GM20000 (cell line): ENCODE measurements around the gene FTCD.
"Not testable (repeated sequence)": the region's sequence is repeated elsewhere in the genome, so short reads cannot be mapped to it uniquely, and the experiment has no call there.

Experiments used
- DNase-seq: peaks from one replicate; pipeline ENCODE4 v3.0.0; 2012; ENCODE audit warnings: low spot score
- TF ChIP-seq, protein P1 (sequence below): IDR thresholded peaks from 2 replicates; pipeline ENCODE4 v1.5.1; 2012; ENCODE audit warnings: mild to moderate bottlenecking, control low read depth; ENCODE audit errors: extremely low read depth, missing control alignments

Gene FTCD

DNA sequence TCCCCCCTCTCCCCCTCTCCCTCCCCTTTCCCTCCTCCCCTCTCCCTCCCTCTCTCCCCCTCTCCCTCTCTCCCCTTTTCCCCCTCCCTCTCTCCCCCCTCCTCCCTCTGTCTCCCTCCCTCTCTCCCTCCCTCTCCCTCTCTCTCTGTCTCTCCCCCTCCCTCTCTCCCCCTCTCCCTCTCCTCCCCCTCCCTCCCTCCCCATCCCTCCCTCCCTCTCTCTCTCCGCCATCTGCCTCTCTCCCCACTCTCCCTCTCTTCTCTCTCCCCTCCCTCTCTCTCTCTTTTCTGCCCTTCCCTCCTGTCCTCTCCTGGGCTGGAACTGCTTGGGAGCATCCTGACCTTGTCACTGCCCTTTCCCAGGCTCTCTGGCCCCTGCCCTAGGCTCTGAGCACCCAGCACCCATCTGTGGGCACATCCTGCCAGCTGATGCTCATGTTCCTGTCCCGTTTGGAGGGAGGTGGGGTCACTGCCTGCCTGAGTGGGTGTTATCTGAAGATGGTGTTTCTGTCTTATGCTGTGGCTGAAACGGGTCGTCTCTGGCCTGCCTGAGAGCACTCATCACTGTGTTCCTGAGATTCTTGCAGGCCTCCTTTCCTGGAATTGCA is 10.8 kb downstream of the FTCD start:
- TF ChIP-seq, protein P1, sequence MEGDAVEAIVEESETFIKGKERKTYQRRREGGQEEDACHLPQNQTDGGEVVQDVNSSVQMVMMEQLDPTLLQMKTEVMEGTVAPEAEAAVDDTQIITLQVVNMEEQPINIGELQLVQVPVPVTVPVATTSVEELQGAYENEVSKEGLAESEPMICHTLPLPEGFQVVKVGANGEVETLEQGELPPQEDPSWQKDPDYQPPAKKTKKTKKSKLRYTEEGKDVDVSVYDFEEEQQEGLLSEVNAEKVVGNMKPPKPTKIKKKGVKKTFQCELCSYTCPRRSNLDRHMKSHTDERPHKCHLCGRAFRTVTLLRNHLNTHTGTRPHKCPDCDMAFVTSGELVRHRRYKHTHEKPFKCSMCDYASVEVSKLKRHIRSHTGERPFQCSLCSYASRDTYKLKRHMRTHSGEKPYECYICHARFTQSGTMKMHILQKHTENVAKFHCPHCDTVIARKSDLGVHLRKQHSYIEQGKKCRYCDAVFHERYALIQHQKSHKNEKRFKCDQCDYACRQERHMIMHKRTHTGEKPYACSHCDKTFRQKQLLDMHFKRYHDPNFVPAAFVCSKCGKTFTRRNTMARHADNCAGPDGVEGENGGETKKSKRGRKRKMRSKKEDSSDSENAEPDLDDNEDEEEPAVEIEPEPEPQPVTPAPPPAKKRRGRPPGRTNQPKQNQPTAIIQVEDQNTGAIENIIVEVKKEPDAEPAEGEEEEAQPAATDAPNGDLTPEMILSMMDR = no peak
- no peak for DNase-seq

DNA sequence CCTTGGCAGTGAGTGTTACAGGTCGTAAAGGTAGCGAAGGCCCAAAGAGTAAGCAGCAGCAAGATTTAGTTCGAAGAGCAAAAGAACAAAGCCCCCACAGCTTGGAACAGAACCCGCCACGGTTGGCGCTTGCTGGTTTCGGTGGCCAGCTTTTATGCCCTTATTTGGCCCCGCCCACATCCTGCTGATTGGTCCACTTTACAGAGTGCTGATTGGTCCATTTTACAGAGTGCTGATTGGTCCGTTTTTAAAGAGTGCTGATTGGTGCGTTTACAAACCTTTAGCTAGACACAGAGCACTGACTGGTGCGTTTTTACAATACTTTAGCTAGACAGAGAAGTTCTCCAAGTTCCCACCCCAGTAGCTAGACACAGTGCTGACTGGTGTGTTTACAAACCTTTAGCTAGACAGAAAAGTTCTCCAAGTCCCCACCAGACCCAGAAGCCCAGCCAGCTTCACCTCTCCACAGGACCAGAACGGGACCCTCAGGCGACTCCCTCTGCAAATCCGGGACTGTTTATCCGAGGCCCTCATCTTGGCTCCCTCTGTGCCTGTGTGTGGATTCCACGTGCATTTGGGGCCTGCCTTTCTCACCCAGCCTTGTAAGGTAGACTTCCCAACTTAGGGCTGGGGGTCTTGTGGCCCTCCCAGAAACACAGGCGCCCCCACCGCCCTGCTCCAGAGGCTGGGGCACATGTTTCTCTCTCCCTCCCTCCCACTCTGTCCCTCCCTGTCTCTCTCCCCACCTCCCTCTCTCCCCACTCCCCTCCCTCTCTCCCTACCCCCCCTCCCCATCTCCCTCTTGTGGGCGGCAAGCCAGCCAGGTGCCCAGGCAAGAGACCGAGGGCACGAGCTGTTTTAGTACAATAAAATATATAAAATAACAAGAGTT is 12.6 kb downstream of the FTCD start:
- no peak for DNase-seq
- TF ChIP-seq, protein P1 = no peak

DNA sequence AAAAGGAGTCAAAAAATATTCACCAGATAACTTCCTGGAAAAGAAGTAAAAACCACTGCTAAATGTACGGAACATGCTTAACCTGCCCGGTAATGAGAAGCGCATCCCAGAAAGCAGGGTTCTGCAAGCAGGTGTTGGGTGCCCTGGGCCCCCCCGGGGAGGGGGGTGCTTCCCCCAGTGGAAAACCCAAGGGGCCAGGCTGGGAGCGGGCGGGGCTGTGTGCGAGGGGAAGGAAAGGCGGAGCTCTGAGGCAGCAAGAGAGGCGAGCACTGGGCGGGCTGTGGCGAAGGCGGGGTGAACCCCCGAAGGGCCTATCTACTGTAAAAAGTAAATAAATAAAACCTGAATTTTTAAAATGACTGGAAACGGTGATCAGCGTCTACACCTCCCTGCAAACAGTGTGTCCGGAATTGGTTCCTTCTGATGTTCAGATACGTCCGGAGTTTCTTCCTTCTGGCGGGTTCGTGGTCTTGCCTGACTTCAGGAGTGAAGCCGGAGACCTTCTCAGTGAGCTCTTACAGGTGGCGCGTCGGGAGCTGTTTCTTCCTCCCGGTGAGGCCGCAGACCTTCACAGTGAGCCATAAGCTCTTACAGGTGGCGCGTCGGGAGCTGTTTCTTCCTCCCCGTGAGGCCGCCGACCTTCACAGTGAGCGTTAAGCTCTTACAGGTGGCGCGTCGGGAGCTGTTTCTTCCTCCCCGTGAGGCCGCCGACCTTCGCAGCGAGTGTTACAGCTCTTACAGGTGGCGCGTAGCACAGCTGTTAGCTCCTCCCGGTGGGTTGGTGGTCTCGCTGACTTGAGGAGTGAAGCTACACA is 13.4 kb downstream of the FTCD start:
- TF ChIP-seq, protein P1 = no peak
- no peak for DNase-seq

DNA sequence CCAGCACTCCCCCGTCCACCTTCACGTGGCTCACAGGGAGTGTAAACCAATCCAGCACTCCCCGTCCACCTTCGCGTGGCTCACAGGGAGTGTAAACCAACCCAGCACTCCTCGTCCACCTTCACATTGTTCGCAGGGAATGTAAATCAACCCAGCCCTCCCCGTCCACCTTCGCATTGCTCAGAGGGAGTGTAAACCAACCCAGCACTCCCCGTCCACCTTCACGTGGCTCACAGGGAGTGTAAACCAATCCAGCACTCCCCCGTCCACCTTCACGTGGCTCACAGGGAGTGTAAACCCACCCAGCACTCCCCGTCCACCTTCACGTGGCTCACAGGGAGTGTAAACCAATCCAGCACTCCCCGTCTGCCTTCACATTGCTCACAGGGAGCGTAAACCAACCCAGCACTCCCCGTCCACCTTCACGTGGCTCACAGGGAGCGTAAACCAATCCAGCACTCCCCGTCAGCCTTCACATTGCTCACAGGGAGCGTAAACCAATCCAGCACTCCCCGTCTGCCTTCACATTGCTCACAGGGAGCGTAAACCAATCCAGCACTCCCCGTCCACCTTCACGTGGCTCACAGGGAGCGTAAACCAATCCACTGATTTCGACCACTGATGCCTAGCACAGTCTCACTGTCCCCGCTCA is 14.9 kb downstream of the FTCD start:
- not testable (repeated sequence) for DNase-seq

DNA sequence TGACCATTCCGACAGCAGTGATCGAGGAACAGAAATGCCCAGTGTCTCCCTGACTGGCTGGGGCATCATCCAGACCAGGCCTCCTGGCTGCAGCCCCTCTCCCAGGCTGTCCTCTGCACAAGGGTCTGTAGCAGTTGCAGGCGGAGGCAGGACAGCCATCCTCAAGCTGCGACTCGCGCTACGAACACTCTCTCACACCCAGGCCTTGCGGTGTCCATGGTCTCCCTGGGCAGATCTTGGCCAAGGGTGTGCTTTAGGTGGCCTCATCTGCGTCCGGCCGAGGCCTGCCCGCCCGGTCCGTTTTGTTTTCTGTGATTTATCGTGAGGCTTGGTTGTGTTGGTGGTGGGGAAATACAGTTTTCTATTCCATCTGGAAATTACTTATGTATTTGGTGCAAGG is 15.7 kb downstream of the FTCD start:
- DNase-seq = no peak
- TF ChIP-seq, protein P1 = no peak

DNA sequence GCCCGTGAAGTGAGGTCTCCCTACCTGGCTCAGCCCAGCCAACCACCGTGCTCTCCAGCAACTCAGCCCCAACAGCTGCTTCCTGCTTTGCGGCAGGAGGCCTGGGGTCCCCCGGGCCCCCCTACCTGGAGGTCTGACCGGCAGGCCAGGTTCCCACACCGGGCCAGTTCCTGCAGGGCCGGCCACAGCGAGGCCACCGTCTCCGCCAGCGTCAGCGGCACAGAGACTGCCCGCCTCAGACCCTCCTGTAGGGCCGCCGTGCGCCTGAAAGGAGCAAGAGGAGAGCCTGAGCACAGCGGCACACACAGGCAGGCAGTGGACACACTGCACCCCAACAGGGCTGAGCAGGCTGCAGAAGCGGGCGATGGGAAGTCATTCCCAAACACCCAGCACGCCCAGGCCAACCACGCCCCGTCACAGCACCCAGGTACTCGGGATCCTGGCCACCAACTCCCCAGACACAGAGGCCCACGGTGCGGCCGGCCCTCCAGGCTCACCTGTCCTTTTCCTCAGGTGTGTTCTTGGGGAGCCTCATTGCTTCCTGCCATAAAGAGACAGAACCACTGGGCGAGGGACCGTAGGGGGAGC is 16.9 kb downstream of the FTCD start:
- no peak for DNase-seq
- TF ChIP-seq, protein P1 = no peak

DNA sequence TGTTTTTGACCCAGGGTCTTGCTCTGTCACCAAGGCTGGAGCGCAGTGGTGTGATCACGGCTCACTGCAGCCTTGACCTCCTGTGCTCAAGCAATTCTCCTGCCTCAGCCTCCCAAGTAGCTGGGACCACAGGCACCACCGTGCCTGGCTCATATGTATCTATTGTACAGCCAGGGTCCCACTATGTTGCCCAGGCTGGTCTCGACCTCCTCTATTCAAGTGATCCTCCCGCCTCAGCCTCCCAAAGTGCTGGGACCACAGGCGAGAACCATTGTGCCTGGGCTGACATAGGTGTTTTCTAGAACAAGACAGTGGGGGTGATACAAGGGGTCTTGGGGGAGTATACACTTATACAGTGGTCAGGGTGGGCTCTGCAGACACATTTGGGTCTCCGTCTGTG is 17.5 kb downstream of the FTCD start:
- no peak for DNase-seq
- TF ChIP-seq, protein P1 = no peak
